TTC549 (cell line): ENCODE data around the gene PSMG1.
"Not testable (repeated sequence)": the region's sequence is repeated elsewhere in the genome, so short reads cannot be mapped to it uniquely, and the experiment has no call there.

Experiments used
- FAIRE-seq: peaks from 2 replicates; lab custom pipeline; 2012; peaks lifted over from hg19 to GRCh38; lab: Jason Lieb, UNC

The PSMG1 gene

GRCh38 chr21:39188521-39189139 lies 5.4 kb upstream of the PSMG1 start:
- FAIRE-seq = no peak

GRCh38 chr21:39187141-39187540 lies 3.9 kb upstream of the PSMG1 start:
- no peak for FAIRE-seq

- no peak for FAIRE-seq
These were observed 3.4 kb upstream of the PSMG1 start for GRCh38 chr21:39186676-39187075.

GRCh38 chr21:39185157-39185556 lies 1.9 kb upstream of the PSMG1 start:
- peak; percentile 28 for FAIRE-seq

- no peak for FAIRE-seq
These were observed 1.1 kb upstream of the PSMG1 start for GRCh38 chr21:39184050-39184980.

- no peak for FAIRE-seq
These were observed 573 bp downstream of the PSMG1 start for GRCh38 chr21:39182484-39183271.

GRCh38 chr21:39182016-39182415 lies 1.2 kb downstream of the PSMG1 start:
- no peak for FAIRE-seq

- FAIRE-seq = no peak
These were observed 1.9 kb downstream of the PSMG1 start for GRCh38 chr21:39181205-39181818.

- no peak for FAIRE-seq
These were observed 2.7 kb downstream of the PSMG1 start for GRCh38 chr21:39180429-39181019.

GRCh38 chr21:39178421-39178820 lies 4.8 kb downstream of the PSMG1 start:
- no peak for FAIRE-seq

- no peak for FAIRE-seq
These were observed 7.0 kb downstream of the PSMG1 start for GRCh38 chr21:39176271-39176709.

GRCh38 chr21:39175665-39176064 lies 7.6 kb downstream of the PSMG1 start:
- FAIRE-seq = no peak

GRCh38 chr21:39175154-39175553 lies 8.1 kb downstream of the PSMG1 start:
- peak; percentile 39 for FAIRE-seq

- no peak for FAIRE-seq
These were observed 9.3 kb downstream of the PSMG1 start for GRCh38 chr21:39173716-39174680.

- no peak for FAIRE-seq
These were observed 13.3 kb downstream of the PSMG1 start for GRCh38 chr21:39169906-39170305.

GRCh38 chr21:39168800-39169199 lies 14.5 kb downstream of the PSMG1 start:
- no peak for FAIRE-seq

- FAIRE-seq = no peak
These were observed 18.7 kb downstream of the PSMG1 start for GRCh38 chr21:39164523-39164922.

- FAIRE-seq = no peak
These were observed 22.2 kb downstream of the PSMG1 start for GRCh38 chr21:39161064-39161463.

GRCh38 chr21:39159342-39160063 lies 23.7 kb downstream of the PSMG1 start:
- no peak for FAIRE-seq

- not testable (repeated sequence) for FAIRE-seq
These were observed 26.0 kb downstream of the PSMG1 start for GRCh38 chr21:39157241-39157640.
